GM23338 (cell line): ENCODE measurements around the gene THADA. TPM values are rescaled to one million over a fixed set of nuclear protein-coding genes. Genes with fewer than 3 reads are reported as not detected.

Experiments
- ATAC-seq: fragments of 200-7000 bp; cut with Tn5 transposase; 3 replicates; pipeline ENCODE4 v1.9.1; 2020
- DNase-seq: peaks from one replicate; pipeline ENCODE4 v3.0.0-alpha.2; 2015; ENCODE audit warnings: low spot score
- H2AFZ ChIP-seq: fragments of 200-600 bp; sonication (generic); 2 replicates; pipeline ENCODE4 v1.8.0; 2016; ENCODE audit warnings: antibody characterized with exemption, mild to moderate bottlenecking, moderate library complexity
- H3F3A ChIP-seq: fragments of 200-600 bp; sonication (generic); replicated peaks from 2 replicates; pipeline ENCODE4 v1.8.0; 2017; ENCODE audit warnings: antibody characterized with exemption, mixed run types, low read depth
- H3K27ac ChIP-seq: fragments of 200-600 bp; sonication (generic); 2 replicates; pipeline ENCODE4 v1.6.1; 2016; ENCODE audit warnings: low read depth
- H3K27me3 ChIP-seq: fragments of 200-600 bp; sonication (generic); 2 replicates; pipeline ENCODE4 v1.8.0; 2016; ENCODE audit warnings: mild to moderate bottlenecking, mixed run types, moderate library complexity; ENCODE audit not compliant: insufficient read depth
- H3K36me3 ChIP-seq: fragments of 200-600 bp; sonication (generic); 2 replicates; pipeline ENCODE4 v1.8.0; 2016; ENCODE audit warnings: mild to moderate bottlenecking; ENCODE audit not compliant: insufficient read depth
- H3K4me1 ChIP-seq: fragments of 200-600 bp; sonication (generic); 2 replicates; pipeline ENCODE4 v1.8.0; 2016; ENCODE audit warnings: mild to moderate bottlenecking, moderate library complexity; ENCODE audit not compliant: insufficient read depth
- H3K4me2 ChIP-seq: fragments of 200-600 bp; sonication (generic); 2 replicates; pipeline ENCODE4 v1.7.1; 2017; ENCODE audit warnings: mixed run types
- H3K4me3 ChIP-seq: fragments of 200-600 bp; sonication (generic); 2 replicates; pipeline ENCODE4 v1.6.1; 2016; ENCODE audit warnings: mixed run types
- H3K79me2 ChIP-seq: fragments of 200-600 bp; sonication (generic); replicated peaks from 2 replicates; pipeline ENCODE4 v1.8.0; 2017; ENCODE audit warnings: mild to moderate bottlenecking; ENCODE audit not compliant: insufficient read depth
- H3K9me2 ChIP-seq: fragments of 200-600 bp; sonication (generic); 2 replicates; pipeline ENCODE4 v1.8.0; 2017; ENCODE audit not compliant: insufficient read depth
- H4K20me1 ChIP-seq: fragments of 200-600 bp; sonication (generic); replicated peaks from 2 replicates; pipeline ENCODE4 v1.8.0; 2017; ENCODE audit warnings: mild to moderate bottlenecking; ENCODE audit not compliant: insufficient read depth
- H3K27ac Mint-ChIP-seq: 2 replicates; pipeline ENCODE4 v1.8.0; 2020; ENCODE audit warnings: inconsistent platforms, mild to moderate bottlenecking, moderate library complexity, mixed read lengths
- H3K27me3 Mint-ChIP-seq: 3 replicates; pipeline ENCODE4 v1.8.0; 2022; ENCODE audit warnings: low read depth, mild to moderate bottlenecking, moderate library complexity, mixed read lengths, inconsistent platforms; ENCODE audit not compliant: insufficient read depth, poor library complexity
- H3K36me3 Mint-ChIP-seq: 3 replicates; pipeline ENCODE4 v1.8.0; 2021; ENCODE audit warnings: low read depth, mild to moderate bottlenecking, inconsistent platforms, moderate library complexity, mixed read lengths
- H3K4me1 Mint-ChIP-seq: 3 replicates; pipeline ENCODE4 v1.8.0; 2020; ENCODE audit warnings: mild to moderate bottlenecking, inconsistent platforms, mixed read lengths
- H3K4me3 Mint-ChIP-seq: 3 replicates; pipeline ENCODE4 v1.8.0; 2021; ENCODE audit warnings: moderate library complexity, mild to moderate bottlenecking, inconsistent platforms, mixed read lengths
- H3K9me3 Mint-ChIP-seq: 3 replicates; pipeline ENCODE4 v1.8.0; 2020; ENCODE audit warnings: moderate library complexity, mild to moderate bottlenecking, inconsistent platforms, mixed read lengths
- CREB1 ChIP-seq: fragments of 250-450 bp; sonication (Bioruptor Pico); IDR thresholded peaks from 2 replicates; pipeline ENCODE4 v1.5.0; 2020; ENCODE audit warnings: low read depth, mild to moderate bottlenecking, moderate library complexity
- CTCF ChIP-seq, 2 experiments: fragments of 200-600 bp in 1 of 2; sonication (generic) in 1 of 2; conservative IDR thresholded peaks; 2 replicates each; pipeline versions ENCODE4 v1.5.1 to v1.6.1; 2016 to 2017; ENCODE audit warnings: antibody characterized with exemption in 2 of 2, low read depth in 2 of 2, mild to moderate bottlenecking in 2 of 2, moderate library complexity in 1 of 2
- ETS1 ChIP-seq: IDR thresholded peaks from 2 replicates; pipeline ENCODE4 v1.6.1; 2016; ENCODE audit warnings: antibody characterized with exemption
- EZH2 ChIP-seq: fragments of 200-600 bp; sonication (generic); IDR thresholded peaks from one replicate; pipeline ENCODE4 v1.8.0; 2017; ENCODE audit warnings: antibody characterized with exemption, mild to moderate bottlenecking, low read depth; ENCODE audit not compliant: unreplicated experiment
- EZH2phosphoT487 ChIP-seq: fragments of 200-600 bp; sonication (generic); IDR thresholded peaks from one replicate; pipeline ENCODE4 v1.8.1; 2018; ENCODE audit warnings: antibody characterized with exemption; ENCODE audit not compliant: unreplicated experiment
- JUNB ChIP-seq: IDR thresholded peaks from one replicate; pipeline ENCODE4 v1.6.1; 2016; ENCODE audit warnings: antibody characterized with exemption; ENCODE audit not compliant: unreplicated experiment
- NANOG ChIP-seq: IDR thresholded peaks from 2 replicates; pipeline ENCODE4 v1.6.1; 2016; ENCODE audit warnings: antibody characterized with exemption, borderline replicate concordance
- POLR2AphosphoS5 ChIP-seq: IDR thresholded peaks from 2 replicates; pipeline ENCODE4 v1.6.1; 2016; ENCODE audit warnings: antibody characterized with exemption, low read depth
- STAT1 ChIP-seq: IDR thresholded peaks from one replicate; pipeline ENCODE4 v1.6.1; 2016; ENCODE audit warnings: antibody characterized with exemption; ENCODE audit not compliant: unreplicated experiment
- ZNF114 ChIP-seq: fragments of 250-450 bp; sonication (Bioruptor Pico); IDR thresholded peaks from 2 replicates; pipeline ENCODE4 v1.5.0; 2020; ENCODE audit warnings: mild to moderate bottlenecking, moderate library complexity
- ZNF331 ChIP-seq: fragments of 250-450 bp; sonication (Bioruptor Pico); IDR thresholded peaks from 2 replicates; pipeline ENCODE4 v1.5.0; 2020; ENCODE audit warnings: low read depth, mild to moderate bottlenecking, moderate library complexity
- ZNF462 ChIP-seq: fragments of 250-450 bp; sonication (Bioruptor Pico); IDR thresholded peaks from 2 replicates; pipeline ENCODE4 v1.5.0; 2020; ENCODE audit warnings: mild to moderate bottlenecking, moderate library complexity
- polyA plus RNA-seq: library from polyadenylated mRNA; unstranded; fragments of >200 nt; fragmentation: Nextera tagmentation; extraction: Ambion mirVana; gene quantifications from 2 replicates; pipeline ENCODE4 v1.2.1, GENCODE V29; 2016
- total RNA-seq: library from RNA; depleted of rRNA; stranded (reverse); fragments of >200 nt; shearing (Covaris generic); gene quantifications from 2 replicates; pipeline ENCODE4 v1.2.3, GENCODE V29; 2014
- TF ChIP-seq, protein P1 (sequence below): IDR thresholded peaks from one replicate; pipeline ENCODE4 v1.6.1; 2018; ENCODE audit warnings: antibody characterized with exemption; ENCODE audit not compliant: unreplicated experiment

The THADA gene
- total and polyA plus RNA-seq, 2 experiments from 2014 or later = 17.0 to 30.7 TPM

DNA sequence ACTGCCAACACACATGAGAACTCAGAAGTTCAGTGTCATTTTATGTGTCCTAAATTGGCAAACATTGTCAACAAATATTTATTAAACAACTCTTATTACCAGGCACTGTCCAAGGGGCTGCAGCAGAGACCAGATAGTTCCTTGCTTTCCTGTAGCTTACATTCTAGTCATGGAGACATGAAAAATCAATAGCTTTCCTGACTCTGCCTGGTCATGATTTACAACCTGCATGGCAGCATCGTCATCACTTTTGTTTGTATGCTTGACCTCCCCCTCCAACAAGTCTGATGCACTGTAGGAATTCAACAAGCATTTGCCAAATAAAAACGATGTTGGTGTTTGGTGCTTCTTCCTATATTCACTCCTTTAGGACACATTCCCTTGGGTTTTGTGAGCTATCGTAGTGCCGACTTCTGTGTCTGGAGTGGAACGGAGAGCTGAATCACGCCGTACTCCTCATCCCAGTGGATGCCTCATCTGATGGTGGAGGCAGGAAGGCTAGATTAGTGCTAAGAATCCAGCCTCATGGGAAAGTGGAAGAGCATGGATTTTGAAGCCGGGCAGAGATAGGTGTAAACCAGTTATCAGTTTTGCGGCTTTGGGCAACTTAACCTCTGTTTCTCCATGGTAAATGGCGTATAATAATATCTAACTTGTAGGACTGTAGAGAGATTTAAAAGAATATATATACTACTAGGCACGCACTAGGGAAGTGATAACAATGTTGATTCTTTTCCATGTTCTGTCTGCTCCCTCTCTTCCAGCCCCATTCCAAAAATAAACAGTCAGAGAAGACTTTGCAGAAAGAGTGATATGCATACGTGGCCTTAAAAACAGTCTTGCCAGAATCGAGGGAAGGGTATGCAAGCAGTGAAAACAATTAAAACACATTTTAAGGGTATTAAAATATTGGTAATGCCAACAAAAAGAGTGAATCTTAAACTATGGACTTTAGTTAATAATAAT is 249.0 kb downstream of the THADA start:
- H3K27ac ChIP-seq = peak overlapping the region; percentile 71; the same call in 1 of the 2 replicates
- TF ChIP-seq EZH2 = no peak
- TF ChIP-seq POLR2AphosphoS5 = no peak
- TF ChIP-seq, protein P1, sequence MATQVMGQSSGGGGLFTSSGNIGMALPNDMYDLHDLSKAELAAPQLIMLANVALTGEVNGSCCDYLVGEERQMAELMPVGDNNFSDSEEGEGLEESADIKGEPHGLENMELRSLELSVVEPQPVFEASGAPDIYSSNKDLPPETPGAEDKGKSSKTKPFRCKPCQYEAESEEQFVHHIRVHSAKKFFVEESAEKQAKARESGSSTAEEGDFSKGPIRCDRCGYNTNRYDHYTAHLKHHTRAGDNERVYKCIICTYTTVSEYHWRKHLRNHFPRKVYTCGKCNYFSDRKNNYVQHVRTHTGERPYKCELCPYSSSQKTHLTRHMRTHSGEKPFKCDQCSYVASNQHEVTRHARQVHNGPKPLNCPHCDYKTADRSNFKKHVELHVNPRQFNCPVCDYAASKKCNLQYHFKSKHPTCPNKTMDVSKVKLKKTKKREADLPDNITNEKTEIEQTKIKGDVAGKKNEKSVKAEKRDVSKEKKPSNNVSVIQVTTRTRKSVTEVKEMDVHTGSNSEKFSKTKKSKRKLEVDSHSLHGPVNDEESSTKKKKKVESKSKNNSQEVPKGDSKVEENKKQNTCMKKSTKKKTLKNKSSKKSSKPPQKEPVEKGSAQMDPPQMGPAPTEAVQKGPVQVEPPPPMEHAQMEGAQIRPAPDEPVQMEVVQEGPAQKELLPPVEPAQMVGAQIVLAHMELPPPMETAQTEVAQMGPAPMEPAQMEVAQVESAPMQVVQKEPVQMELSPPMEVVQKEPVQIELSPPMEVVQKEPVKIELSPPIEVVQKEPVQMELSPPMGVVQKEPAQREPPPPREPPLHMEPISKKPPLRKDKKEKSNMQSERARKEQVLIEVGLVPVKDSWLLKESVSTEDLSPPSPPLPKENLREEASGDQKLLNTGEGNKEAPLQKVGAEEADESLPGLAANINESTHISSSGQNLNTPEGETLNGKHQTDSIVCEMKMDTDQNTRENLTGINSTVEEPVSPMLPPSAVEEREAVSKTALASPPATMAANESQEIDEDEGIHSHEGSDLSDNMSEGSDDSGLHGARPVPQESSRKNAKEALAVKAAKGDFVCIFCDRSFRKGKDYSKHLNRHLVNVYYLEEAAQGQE = no peak
- no peak for TF ChIP-seq JUNB
- no peak for TF ChIP-seq CTCF (conservative IDR thresholded peaks at IDR 0.05; ENCODE audit: low read depth in 2 of 2)
- TF ChIP-seq CREB1 (CRISPR knock-in tag) = no peak
- TF ChIP-seq NANOG = no peak
- TF ChIP-seq ZNF114 = no peak
- no peak for TF ChIP-seq ETS1
- no peak for TF ChIP-seq ZNF462 (CRISPR knock-in tag)
- no peak for TF ChIP-seq ZNF331 (CRISPR knock-in tag)
- TF ChIP-seq EZH2phosphoT487 = no peak
- TF ChIP-seq STAT1 = no peak
- peak overlapping the region; percentile 50 for H3K4me2 ChIP-seq

More for the DNA sequence above, 249.0 kb downstream of the THADA start:
- Histone ChIP-seq H3K4me1 (peaks cover 30% of the 10 kb centered on the region), H3K9me2 (no peaks in the 10 kb centered on the region), H3F3A (no peaks in the 10 kb centered on the region), H3K36me3 (no peaks in the 10 kb centered on the region; the same call in 1 of the 2 replicates), H3K27me3 (no peaks in the 10 kb centered on the region), H4K20me1 (no peaks in the 10 kb centered on the region), H3K4me3 (no peak overlapping the region), H2AFZ (no peak overlapping the region), H3K79me2 (no peaks in the 10 kb centered on the region)
- ATAC-seq (no peak), DNase-seq (no peak)
- Mint-ChIP-seq H3K9me3 (no peaks in the 10 kb centered on the region), H3K27ac (no peak overlapping the region), H3K36me3 (no peaks in the 10 kb centered on the region), H3K4me3 (no peak overlapping the region), H3K27me3 (peaks cover 8% of the 10 kb centered on the region), H3K4me1 (peaks cover 50% of the 10 kb centered on the region)
